HEK293 (cell line): ENCODE results near the gene TFAP2E.

Source experiments
- CTCF ChIA-PET: fragments of 350-600 bp; formaldehyde crosslinking; extraction: SDS; loops from one replicate; lab custom pipeline; 2021; ENCODE audit warnings: antibody characterized with exemption; lab: Yijun Ruan, JAX
- POLR2A ChIA-PET: fragments of 300-600 bp; formaldehyde crosslinking; extraction: SDS; loops from one replicate; lab custom pipeline; 2020; ENCODE audit warnings: antibody characterized with exemption, inconsistent platforms; lab: Yijun Ruan, JAX
- H3K27ac ChIP-seq: fragments of 200-500 bp; sonication (Bioruptor generic); 2 replicates; pipeline ENCODE4 v1.5.1; 2014; ENCODE audit warnings: low read depth, low read length, control low read depth, inconsistent platforms; ENCODE audit errors: extremely low read depth
- H3K36me3 ChIP-seq, 2 experiments: fragments of 200-500 bp in 1 of 2; sonication (Bioruptor generic) in 1 of 2; 1 replicate in 1 of 2; 2 replicates in 1 of 2; pipeline ENCODE4 v1.5.1; 2014 to 2017; ENCODE audit warnings: inconsistent platforms in 2 of 2, low read length in 2 of 2; ENCODE audit not compliant: control insufficient read depth in 2 of 2, insufficient read depth in 1 of 2
- H3K4me1 ChIP-seq: fragments of 200-500 bp; sonication (Bioruptor generic); 2 replicates; pipeline ENCODE4 v1.5.1; 2014; ENCODE audit warnings: mild to moderate bottlenecking, low read length, inconsistent platforms; ENCODE audit not compliant: control insufficient read depth, insufficient read depth
- H3K4me3 ChIP-seq: 2 replicates; pipeline ENCODE4 v1.5.1; 2011; ENCODE audit warnings: low read depth, mild to moderate bottlenecking, control low read depth, low read length, moderate library complexity
- H3K9me3 ChIP-seq: fragments of 200-500 bp; sonication (Bioruptor generic); 2 replicates; pipeline ENCODE4 v1.5.1; 2014; ENCODE audit warnings: low read depth, low read length, inconsistent platforms; ENCODE audit not compliant: control insufficient read depth, insufficient read depth
- ATF2 ChIP-seq: fragments of 450-650 bp; formaldehyde crosslinking; IDR thresholded peaks from 2 replicates; pipeline ENCODE4 v1.5.1; 2016; ENCODE audit warnings: missing biosample characterization, missing genetic modification characterization, low read depth
- BCL11B ChIP-seq: fragments of 450-650 bp; formaldehyde crosslinking; IDR thresholded peaks from 2 replicates; pipeline ENCODE4 v1.5.1; 2016; ENCODE audit warnings: low read depth, missing biosample characterization, missing genetic modification characterization
- FEZF1 ChIP-seq: fragments of 450-650 bp; formaldehyde crosslinking; IDR thresholded peaks from 2 replicates; pipeline ENCODE4 v1.5.1; 2016; ENCODE audit warnings: missing biosample characterization, missing genetic modification characterization
- GLIS2 ChIP-seq: fragments of 450-650 bp; formaldehyde crosslinking; IDR thresholded peaks from 2 replicates; pipeline ENCODE4 v1.5.1; 2016; ENCODE audit warnings: missing biosample characterization, missing genetic modification characterization
- KLF17 ChIP-seq: fragments of 450-650 bp; formaldehyde crosslinking; IDR thresholded peaks from 2 replicates; pipeline ENCODE4 v1.5.1; 2016; ENCODE audit warnings: missing biosample characterization, missing genetic modification characterization
- RBAK ChIP-seq: fragments of 450-650 bp; formaldehyde crosslinking; IDR thresholded peaks from 2 replicates; pipeline ENCODE4 v1.5.1; 2016; ENCODE audit warnings: missing biosample characterization, missing genetic modification characterization
- ZBTB44 ChIP-seq: fragments of 450-650 bp; IDR thresholded peaks from 2 replicates; pipeline ENCODE4 v1.5.1; 2018; ENCODE audit warnings: missing biosample characterization, mild to moderate bottlenecking, missing genetic modification characterization
- ZNF155 ChIP-seq: fragments of 450-650 bp; formaldehyde crosslinking; IDR thresholded peaks from 2 replicates; pipeline ENCODE4 v1.5.1; 2016; ENCODE audit warnings: missing biosample characterization, missing genetic modification characterization
- ZNF16 ChIP-seq: fragments of 450-650 bp; formaldehyde crosslinking; IDR thresholded peaks from 2 replicates; pipeline ENCODE4 v1.5.1; 2016; ENCODE audit warnings: low read depth, missing biosample characterization, missing genetic modification characterization
- ZNF324 ChIP-seq: fragments of 450-650 bp; formaldehyde crosslinking; IDR thresholded peaks from 2 replicates; pipeline ENCODE4 v1.5.1; 2016; ENCODE audit warnings: missing biosample characterization, missing genetic modification characterization
- ZNF521 ChIP-seq: fragments of 450-650 bp; formaldehyde crosslinking; IDR thresholded peaks from 2 replicates; pipeline ENCODE4 v1.5.1; 2017; ENCODE audit warnings: missing biosample characterization, mild to moderate bottlenecking, missing genetic modification characterization
- ZNF548 ChIP-seq: fragments of 450-650 bp; formaldehyde crosslinking; IDR thresholded peaks from 2 replicates; pipeline ENCODE4 v1.5.1; 2016; ENCODE audit warnings: missing biosample characterization, missing genetic modification characterization
- ZNF549 ChIP-seq: fragments of 450-650 bp; IDR thresholded peaks from 2 replicates; pipeline ENCODE4 v1.5.1; 2018; ENCODE audit warnings: missing biosample characterization, missing genetic modification characterization, mild to moderate bottlenecking, inconsistent platforms, moderate library complexity
- ZNF626 ChIP-seq: fragments of 450-650 bp; sonication (Bioruptor Pico); formaldehyde crosslinking; IDR thresholded peaks from 2 replicates; pipeline ENCODE4 v1.5.1; 2018; ENCODE audit warnings: missing biosample characterization, missing genetic modification characterization, inconsistent platforms
- ZNF692 ChIP-seq: fragments of 450-650 bp; formaldehyde crosslinking; IDR thresholded peaks from 2 replicates; pipeline ENCODE4 v1.5.1; 2016; ENCODE audit warnings: missing biosample characterization, missing genetic modification characterization
- ZNF701 ChIP-seq: fragments of 450-650 bp; formaldehyde crosslinking; IDR thresholded peaks from 2 replicates; pipeline ENCODE4 v1.5.1; 2016; ENCODE audit warnings: missing biosample characterization, missing genetic modification characterization
- ZNF747 ChIP-seq: fragments of 450-650 bp; formaldehyde crosslinking; IDR thresholded peaks from 2 replicates; pipeline ENCODE4 v1.5.1; 2016; ENCODE audit warnings: missing biosample characterization, missing genetic modification characterization
- TF ChIP-seq, protein P1 (sequence below): fragments of 450-650 bp; formaldehyde crosslinking; IDR thresholded peaks from 2 replicates; pipeline ENCODE4 v1.5.0; 2017; ENCODE audit warnings: missing biosample characterization, missing genetic modification characterization, borderline replicate concordance
- TF ChIP-seq, protein P2 (sequence below): fragments of 450-650 bp; formaldehyde crosslinking; IDR thresholded peaks from 2 replicates; pipeline ENCODE4 v1.5.1; 2017; ENCODE audit warnings: missing biosample characterization, missing genetic modification characterization
- TF ChIP-seq, protein P3 (sequence below): fragments of 450-650 bp; formaldehyde crosslinking; IDR thresholded peaks from 2 replicates; pipeline ENCODE4 v1.5.1; 2016; ENCODE audit warnings: missing biosample characterization, missing genetic modification characterization

TFAP2E gene

GRCh38 chr1:35603941-35604340 lies 30.8 kb downstream of the TFAP2E start:
- Histone ChIP-seq H3K9me3 (no peaks in the 10 kb centered on the region), H3K27ac (no peak overlapping the region), H3K4me1 (no peaks in the 10 kb centered on the region), H3K4me3 (no peak overlapping the region), H3K36me3 (peaks cover 39 to 90% of the 10 kb centered on the region in 2 experiments)
- POLR2A ChIA-PET: no interaction called here
- TF ChIP-seq ZNF692 (tag by site-specific recombination): no peak
- TF ChIP-seq ZNF16 (tag by site-specific recombination): no peak
- CTCF ChIA-PET: interaction anchor here (0.9 to 1.0 kb wide), 2 partner anchors 10 to 17 kb away, joined by 3 read pairs; no protein-coding TSS in a partner anchor

- Histone ChIP-seq H3K4me1 (no peaks in the 10 kb centered on the region), H3K36me3 (peaks cover 43 to 94% of the 10 kb centered on the region in 2 experiments)
- CTCF ChIA-PET: interaction anchor here (0.7 to 1.4 kb wide), 4 partner anchors 32 to 738 kb away, joined by 3 to 5 read pairs (median 4); partner anchors contain the start of gene TFAP2E
- POLR2A ChIA-PET: no interaction called here
- TF ChIP-seq ZNF521 (tag by site-specific recombination): no peak
- TF ChIP-seq ZNF548: no peak
- TF ChIP-seq ZNF155: no peak
- no peak for TF ChIP-seq ZNF626 (tag by site-specific recombination)
- TF ChIP-seq, protein P1, sequence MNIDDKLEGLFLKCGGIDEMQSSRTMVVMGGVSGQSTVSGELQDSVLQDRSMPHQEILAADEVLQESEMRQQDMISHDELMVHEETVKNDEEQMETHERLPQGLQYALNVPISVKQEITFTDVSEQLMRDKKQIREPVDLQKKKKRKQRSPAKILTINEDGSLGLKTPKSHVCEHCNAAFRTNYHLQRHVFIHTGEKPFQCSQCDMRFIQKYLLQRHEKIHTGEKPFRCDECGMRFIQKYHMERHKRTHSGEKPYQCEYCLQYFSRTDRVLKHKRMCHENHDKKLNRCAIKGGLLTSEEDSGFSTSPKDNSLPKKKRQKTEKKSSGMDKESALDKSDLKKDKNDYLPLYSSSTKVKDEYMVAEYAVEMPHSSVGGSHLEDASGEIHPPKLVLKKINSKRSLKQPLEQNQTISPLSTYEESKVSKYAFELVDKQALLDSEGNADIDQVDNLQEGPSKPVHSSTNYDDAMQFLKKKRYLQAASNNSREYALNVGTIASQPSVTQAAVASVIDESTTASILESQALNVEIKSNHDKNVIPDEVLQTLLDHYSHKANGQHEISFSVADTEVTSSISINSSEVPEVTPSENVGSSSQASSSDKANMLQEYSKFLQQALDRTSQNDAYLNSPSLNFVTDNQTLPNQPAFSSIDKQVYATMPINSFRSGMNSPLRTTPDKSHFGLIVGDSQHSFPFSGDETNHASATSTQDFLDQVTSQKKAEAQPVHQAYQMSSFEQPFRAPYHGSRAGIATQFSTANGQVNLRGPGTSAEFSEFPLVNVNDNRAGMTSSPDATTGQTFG: no peak
- no peak for TF ChIP-seq ATF2 (tag by site-specific recombination)
- no peak for TF ChIP-seq RBAK (tag by site-specific recombination)
- no peak for TF ChIP-seq KLF17
- no peak for TF ChIP-seq ZNF701 (tag by site-specific recombination)
- no peak for TF ChIP-seq FEZF1 (tag by site-specific recombination)
- TF ChIP-seq ZNF324 (tag by site-specific recombination): no peak
- no peak for TF ChIP-seq ZNF549
- TF ChIP-seq, protein P2, sequence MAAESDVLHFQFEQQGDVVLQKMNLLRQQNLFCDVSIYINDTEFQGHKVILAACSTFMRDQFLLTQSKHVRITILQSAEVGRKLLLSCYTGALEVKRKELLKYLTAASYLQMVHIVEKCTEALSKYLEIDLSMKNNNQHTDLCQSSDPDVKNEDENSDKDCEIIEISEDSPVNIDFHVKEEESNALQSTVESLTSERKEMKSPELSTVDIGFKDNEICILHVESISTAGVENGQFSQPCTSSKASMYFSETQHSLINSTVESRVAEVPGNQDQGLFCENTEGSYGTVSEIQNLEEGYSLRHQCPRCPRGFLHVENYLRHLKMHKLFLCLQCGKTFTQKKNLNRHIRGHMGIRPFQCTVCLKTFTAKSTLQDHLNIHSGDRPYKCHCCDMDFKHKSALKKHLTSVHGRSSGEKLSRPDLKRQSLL (tag by site-specific recombination): no peak
- TF ChIP-seq, protein P3, sequence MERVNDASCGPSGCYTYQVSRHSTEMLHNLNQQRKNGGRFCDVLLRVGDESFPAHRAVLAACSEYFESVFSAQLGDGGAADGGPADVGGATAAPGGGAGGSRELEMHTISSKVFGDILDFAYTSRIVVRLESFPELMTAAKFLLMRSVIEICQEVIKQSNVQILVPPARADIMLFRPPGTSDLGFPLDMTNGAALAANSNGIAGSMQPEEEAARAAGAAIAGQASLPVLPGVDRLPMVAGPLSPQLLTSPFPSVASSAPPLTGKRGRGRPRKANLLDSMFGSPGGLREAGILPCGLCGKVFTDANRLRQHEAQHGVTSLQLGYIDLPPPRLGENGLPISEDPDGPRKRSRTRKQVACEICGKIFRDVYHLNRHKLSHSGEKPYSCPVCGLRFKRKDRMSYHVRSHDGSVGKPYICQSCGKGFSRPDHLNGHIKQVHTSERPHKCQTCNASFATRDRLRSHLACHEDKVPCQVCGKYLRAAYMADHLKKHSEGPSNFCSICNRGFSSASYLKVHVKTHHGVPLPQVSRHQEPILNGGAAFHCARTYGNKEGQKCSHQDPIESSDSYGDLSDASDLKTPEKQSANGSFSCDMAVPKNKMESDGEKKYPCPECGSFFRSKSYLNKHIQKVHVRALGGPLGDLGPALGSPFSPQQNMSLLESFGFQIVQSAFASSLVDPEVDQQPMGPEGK (tag by site-specific recombination): no peak
- TF ChIP-seq GLIS2 (tag by site-specific recombination): no peak
- no peak for TF ChIP-seq BCL11B (tag by site-specific recombination)
- TF ChIP-seq ZNF747 (tag by site-specific recombination): no peak
- no peak for TF ChIP-seq ZBTB44
- TF ChIP-seq, all 188 proteins: peak for 0
- Histone ChIP-seq H3K4me3 (no peak overlapping the region), H3K9me3 (no peaks in the 10 kb centered on the region), H3K27ac (no peak overlapping the region)
Observed at GRCh38 chr1:35605071-35605866, 32.2 kb downstream of the TFAP2E start.
